ENCODE measurements around the gene SLC22A7. TPM values are rescaled to one million over a fixed set of nuclear protein-coding genes. Genes with fewer than 3 reads are reported as not detected.
"Not testable (repeated sequence)": the region's sequence is repeated elsewhere in the genome, so short reads cannot be mapped to it uniquely, and the experiment has no call there.

Gene SLC22A7
- total and polyA plus RNA-seq, 9 donors: 0.36 TPM; not detected in 8

DNA sequence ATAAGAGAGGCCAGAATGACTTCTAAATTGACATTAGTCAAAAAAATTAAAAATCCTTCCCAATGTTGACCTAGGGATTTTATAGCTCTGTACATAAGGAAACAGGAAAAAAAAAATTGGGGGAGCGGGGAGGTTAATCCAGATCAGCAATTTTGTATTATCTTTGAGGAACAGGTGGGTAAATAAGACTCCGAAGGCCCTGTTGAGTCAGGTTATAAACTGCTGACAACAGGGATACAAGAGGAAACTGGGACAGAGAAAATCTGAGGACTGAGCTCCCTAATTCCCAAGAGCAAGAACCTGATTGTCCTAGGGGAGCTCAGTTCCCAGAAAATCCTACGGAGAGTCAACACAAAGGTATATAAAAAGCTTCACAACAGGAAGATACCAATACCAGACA lies 37.4 kb downstream of the SLC22A7 start:
- WGBS, 3 donors: 92 to 98% (median 93%) methylated on average over 3 of the region's 3 CpGs
- Histone ChIP-seq H3K9me3 (no peaks in the 10 kb centered on the region), H3K4me1 (ENCODE audit: insufficient read depth) (no peaks in the 10 kb centered on the region), H3K27ac (no peak overlapping the region), H3K36me3 (no peaks in the 10 kb centered on the region), H3K27me3 (no peaks in the 10 kb centered on the region), H3K4me3 (no peak overlapping the region)
- intact Hi-C loops (cut with DNase I): loop anchor here in 1 of 4 donors (10.0 kb wide), 1 partner anchor 81 kb away; no protein-coding TSS in a partner anchor
- no peak for DNase-seq
- TF ChIP-seq EP300 (IDR thresholded peaks at IDR 0.05) (no peak), CTCF (IDR thresholded peaks at IDR 0.05) (no peak), POLR2A (IDR thresholded peaks at IDR 0.05) (no peak)

GRCh38 chr6:43336382-43336781 lies 38.3 kb downstream of the SLC22A7 start:
- no peak overlapping the region for H3K27ac ChIP-seq
- no peaks in the 10 kb centered on the region for H3K27me3 ChIP-seq
- no peaks in the 10 kb centered on the region for H3K4me1 ChIP-seq (ENCODE audit: insufficient read depth)
- intact Hi-C loops (cut with DNase I): loop anchor here in 1 of 4 donors (10.0 kb wide), 1 partner anchor 82 kb away; no protein-coding TSS in a partner anchor
- H3K36me3 ChIP-seq: no peaks in the 10 kb centered on the region
- no peak overlapping the region for H3K4me3 ChIP-seq
- no peaks in the 10 kb centered on the region for H3K9me3 ChIP-seq
- no peak for DNase-seq
- no peak for TF ChIP-seq EP300 (IDR thresholded peaks at IDR 0.05)
- TF ChIP-seq CTCF (IDR thresholded peaks at IDR 0.05): no peak
- TF ChIP-seq POLR2A (IDR thresholded peaks at IDR 0.05): no peak
- WGBS, 3 donors: 48 to 56% (median 56%) methylated on average over 3 of the region's 3 CpGs

GRCh38 chr6:43338243-43338642 lies 40.2 kb downstream of the SLC22A7 start:
- Histone ChIP-seq H3K9me3 (no peaks in the 10 kb centered on the region), H3K4me3 (no peak overlapping the region), H3K36me3 (no peaks in the 10 kb centered on the region), H3K27me3 (no peaks in the 10 kb centered on the region), H3K27ac (no peak overlapping the region), H3K4me1 (ENCODE audit: insufficient read depth) (no peaks in the 10 kb centered on the region)
- no peak for DNase-seq
- intact Hi-C loops (cut with DNase I): loop anchor here in 1 of 4 donors (10.0 kb wide), 1 partner anchor 83 kb away; no protein-coding TSS in a partner anchor
- TF ChIP-seq CTCF (IDR thresholded peaks at IDR 0.05): no peak
- no peak for TF ChIP-seq EP300 (IDR thresholded peaks at IDR 0.05)
- no peak for TF ChIP-seq POLR2A (IDR thresholded peaks at IDR 0.05)

DNA sequence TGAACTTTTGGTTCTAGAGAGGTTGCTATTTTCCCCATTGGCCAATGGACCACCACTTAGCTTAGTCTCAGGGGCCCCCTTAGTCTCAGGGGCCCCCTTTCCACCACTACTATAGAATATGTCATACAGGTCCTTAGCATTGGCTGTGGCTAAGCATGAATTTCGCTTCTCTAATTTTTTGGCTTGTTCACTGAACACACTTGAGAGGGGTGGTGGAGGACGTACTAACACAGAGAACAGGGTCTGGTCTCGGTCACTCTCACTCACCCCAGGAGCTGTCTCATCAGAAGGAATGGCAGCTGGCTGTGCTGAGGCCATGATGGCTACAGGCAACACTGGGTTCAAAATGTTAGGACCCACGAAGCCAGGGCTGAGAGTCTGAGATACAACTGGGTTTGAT lies 41.1 kb downstream of the SLC22A7 start:
- TF ChIP-seq EP300 (IDR thresholded peaks at IDR 0.05): no peak
- no peak for TF ChIP-seq CTCF (IDR thresholded peaks at IDR 0.05)
- no peak for TF ChIP-seq POLR2A (IDR thresholded peaks at IDR 0.05)
- WGBS, 3 donors: 89 to 97% (median 96%) methylated on average over 4 of the region's 4 CpGs
- Histone ChIP-seq H3K9me3 (no peaks in the 10 kb centered on the region), H3K36me3 (no peaks in the 10 kb centered on the region), H3K4me1 (ENCODE audit: insufficient read depth) (no peaks in the 10 kb centered on the region), H3K4me3 (no peak overlapping the region), H3K27ac (no peak overlapping the region), H3K27me3 (no peaks in the 10 kb centered on the region)
- DNase-seq: no peak
- intact Hi-C loops (cut with DNase I): loop anchor here in 1 of 4 donors (10.0 kb wide), 1 partner anchor 84 kb away; no protein-coding TSS in a partner anchor

DNA sequence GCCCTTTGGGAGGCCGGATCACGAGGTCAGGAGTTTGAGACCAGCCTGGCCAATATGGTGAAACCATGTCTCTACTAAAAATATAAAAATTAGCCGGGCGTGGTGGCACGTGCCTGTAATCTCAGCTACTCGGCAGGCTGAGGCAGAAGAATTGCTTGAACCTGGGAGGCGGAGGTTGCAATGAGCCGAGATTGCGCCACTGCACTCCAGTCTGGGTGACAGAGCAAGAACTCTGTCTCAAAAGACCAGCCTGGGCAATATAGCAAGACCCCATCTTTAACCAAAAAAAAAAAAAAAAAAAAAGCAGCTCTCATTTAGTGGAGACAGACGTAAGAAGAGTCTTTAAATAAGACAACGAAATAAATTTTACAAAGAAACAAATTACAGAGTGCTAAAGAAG lies 48.2 kb downstream of the SLC22A7 start:
- 96 to 97% (median 97%) methylated on average over 11 of the region's 11 CpGs for WGBS, 3 donors
- H3K4me3 ChIP-seq; H3K4me1 ChIP-seq (ENCODE audit: insufficient read depth); H3K27ac ChIP-seq; intact Hi-C loops (cut with DNase I); H3K27me3 ChIP-seq; DNase-seq; H3K36me3 ChIP-seq; H3K9me3 ChIP-seq: not testable (repeated sequence)
